Neural cell (in vitro differentiated cells): ENCODE measurements around the gene DNAJC16. TPM values are rescaled to one million over a fixed set of nuclear protein-coding genes. Genes with fewer than 3 reads are reported as not detected.

Source experiments
- H2AFZ ChIP-seq: fragments of 200-600, 300-800 bp; sonication (generic), shearing (Covaris generic); 2 replicates; pipeline ENCODE4 v1.6.0; 2014; ENCODE audit warnings: low read depth, mild to moderate bottlenecking, antibody characterized with exemption, low read length, moderate library complexity
- H3F3A ChIP-seq: fragments of 200-600 bp; shearing (Covaris generic); 2 replicates; pipeline ENCODE4 v1.6.1; 2016; ENCODE audit warnings: mild to moderate bottlenecking, moderate library complexity, mixed read lengths, antibody characterized with exemption, low read length; ENCODE audit not compliant: insufficient read depth, poor library complexity, severe bottlenecking
- H3K27ac ChIP-seq: fragments of 200-600, 300-800 bp; sonication (generic), shearing (Covaris generic); 2 replicates; pipeline ENCODE4 v1.5.1; 2014; ENCODE audit warnings: mild to moderate bottlenecking, low read length, moderate library complexity
- H3K27me3 ChIP-seq: fragments of 300-800, 200-600 bp; sonication (generic), shearing (Covaris generic); 2 replicates; pipeline ENCODE4 v1.6.0; 2014; ENCODE audit warnings: mild to moderate bottlenecking, low read depth, low read length, moderate library complexity; ENCODE audit not compliant: insufficient read depth
- H3K36me3 ChIP-seq: fragments of 300-800, 200-600 bp; sonication (generic), shearing (Covaris generic); 2 replicates; pipeline ENCODE4 v1.5.1; 2014; ENCODE audit warnings: mild to moderate bottlenecking, antibody characterized with exemption, low read length, moderate library complexity; ENCODE audit not compliant: insufficient read depth
- H3K4me2 ChIP-seq: fragments of 300-800, 200-600 bp; sonication (generic), shearing (Covaris generic); 2 replicates; pipeline ENCODE4 v1.6.0; 2014; ENCODE audit warnings: mild to moderate bottlenecking, low read length
- H3K4me3 ChIP-seq: fragments of 300-800, 200-600 bp; sonication (generic), shearing (Covaris generic); 2 replicates; pipeline ENCODE4 v1.5.1; 2014; ENCODE audit warnings: mild to moderate bottlenecking, low read length, moderate library complexity
- H3K79me2 ChIP-seq: fragments of 200-600 bp; shearing (Covaris generic); replicated peaks from 2 replicates; pipeline ENCODE4 v1.6.0; 2014; ENCODE audit warnings: mild to moderate bottlenecking, low read length, moderate library complexity; ENCODE audit not compliant: insufficient read depth
- H3K9ac ChIP-seq: fragments of 300-800, 200-600 bp; sonication (generic), shearing (Covaris generic); 2 replicates; pipeline ENCODE4 v1.6.1; 2016; ENCODE audit warnings: mild to moderate bottlenecking, low read length, mixed read lengths
- H3K9me2 ChIP-seq: fragments of 200-600 bp; shearing (Covaris generic); 2 replicates; pipeline ENCODE4 v1.6.1; 2016; ENCODE audit warnings: mild to moderate bottlenecking, low read length, mixed read lengths; ENCODE audit not compliant: insufficient read depth
- H3K9me3 ChIP-seq: fragments of 200-600, 300-800 bp; sonication (generic), shearing (Covaris generic); 2 replicates; pipeline ENCODE4 v1.6.1; 2016; ENCODE audit warnings: mild to moderate bottlenecking, mixed run types, low read length, moderate library complexity, mixed read lengths
- H4K20me1 ChIP-seq: fragments of 200-600 bp; shearing (Covaris generic); 2 replicates; pipeline ENCODE4 v1.6.1; 2016; ENCODE audit warnings: mild to moderate bottlenecking, mixed run types; ENCODE audit not compliant: insufficient read depth
- CTCF ChIP-seq: fragments of 450-650 bp; IDR thresholded peaks from 2 replicates; pipeline ENCODE4 v1.5.1; 2014; ENCODE audit warnings: antibody characterized with exemption, mild to moderate bottlenecking, moderate library complexity; ENCODE audit not compliant: poor library complexity, severe bottlenecking
- EP300 ChIP-seq: fragments of 450-650 bp; conservative IDR thresholded peaks from 2 replicates; pipeline ENCODE4 v1.6.1; 2014; ENCODE audit warnings: antibody characterized with exemption, mild to moderate bottlenecking, moderate library complexity; ENCODE audit not compliant: poor library complexity, severe bottlenecking
- EZH2 ChIP-seq: fragments of 200-600, 300-800 bp; shearing (Covaris generic), sonication (generic); IDR thresholded peaks from 2 replicates; pipeline ENCODE4 v1.6.1; 2014; ENCODE audit warnings: antibody characterized with exemption, low read length, borderline replicate concordance, mild to moderate bottlenecking; ENCODE audit not compliant: insufficient read depth, poor library complexity, severe bottlenecking
- MXI1 ChIP-seq: fragments of 450-650 bp; conservative IDR thresholded peaks from 2 replicates; pipeline ENCODE4 v1.6.1; 2014; ENCODE audit warnings: antibody characterized with exemption, mild to moderate bottlenecking; ENCODE audit not compliant: poor library complexity, severe bottlenecking
- POLR2AphosphoS5 ChIP-seq: IDR thresholded peaks from 2 replicates; pipeline ENCODE4 v1.6.1; 2012
- RAD21 ChIP-seq: fragments of 450-650 bp; conservative IDR thresholded peaks from 2 replicates; pipeline ENCODE4 v1.6.1; 2014; ENCODE audit warnings: antibody characterized with exemption, mild to moderate bottlenecking, moderate library complexity
- REST ChIP-seq: IDR thresholded peaks from 2 replicates; pipeline ENCODE4 v1.6.1; 2012; ENCODE audit warnings: borderline replicate concordance
- SMC3 ChIP-seq: fragments of 450-650 bp; conservative IDR thresholded peaks from 2 replicates; pipeline ENCODE4 v1.6.1; 2014; ENCODE audit warnings: antibody characterized with exemption, mild to moderate bottlenecking, moderate library complexity; ENCODE audit not compliant: poor library complexity
- TAF1 ChIP-seq: IDR thresholded peaks from 2 replicates; pipeline ENCODE4 v1.6.1; 2012; ENCODE audit warnings: low read depth
- polyA plus RNA-seq: library from polyadenylated mRNA; depleted of rRNA; stranded (reverse); fragments of >200 nt; gene quantifications from 2 replicates; pipeline ENCODE4 v1.2.3, GENCODE V29; 2014

The DNAJC16 gene
- polyA plus RNA-seq, 1 donor from 2014 or later, result 10.9 TPM

- no peak overlapping the region for H3K4me2 ChIP-seq
- H3F3A ChIP-seq, result no peaks in the 10 kb centered on the region
- no peak overlapping the region for H3K9ac ChIP-seq
- no peaks in the 10 kb centered on the region for H3K9me3 ChIP-seq
- H3K9me2 ChIP-seq, result no peaks in the 10 kb centered on the region
- no peaks in the 10 kb centered on the region for H3K27me3 ChIP-seq
- H2AFZ ChIP-seq, result no peak overlapping the region
- H3K79me2 ChIP-seq, result no peaks in the 10 kb centered on the region
- no peak overlapping the region for H3K4me3 ChIP-seq
- TF ChIP-seq TAF1 (no peak), MXI1 (no peak), CTCF (no peak), EP300 (no peak), REST (no peak), POLR2AphosphoS5 (no peak), RAD21 (no peak), EZH2 (no peak), SMC3 (no peak)
- H3K27ac ChIP-seq, result no peak overlapping the region
- no peaks in the 10 kb centered on the region for H4K20me1 ChIP-seq
- peaks cover 11% of the 10 kb centered on the region for H3K36me3 ChIP-seq
Observed at GRCh38 chr1:15543589-15544568, 17.2 kb downstream of the DNAJC16 start.

GRCh38 chr1:15546641-15547040 lies 20.0 kb downstream of the DNAJC16 start:
- no peaks in the 10 kb centered on the region for H3K9me2 ChIP-seq
- no peak overlapping the region for H3K27ac ChIP-seq
- H2AFZ ChIP-seq, result no peak overlapping the region
- peaks cover 16% of the 10 kb centered on the region for H3K36me3 ChIP-seq
- H3K4me3 ChIP-seq, result no peak overlapping the region
- H3K4me2 ChIP-seq, result no peak overlapping the region
- no peaks in the 10 kb centered on the region for H4K20me1 ChIP-seq
- no peaks in the 10 kb centered on the region for H3F3A ChIP-seq
- TF ChIP-seq POLR2AphosphoS5, result no peak
- TF ChIP-seq SMC3, result no peak
- TF ChIP-seq REST, result no peak
- TF ChIP-seq MXI1, result no peak
- TF ChIP-seq TAF1, result no peak
- TF ChIP-seq EZH2, result no peak
- TF ChIP-seq RAD21, result no peak
- no peak for TF ChIP-seq CTCF
- no peak for TF ChIP-seq EP300
- no peaks in the 10 kb centered on the region for H3K27me3 ChIP-seq
- no peaks in the 10 kb centered on the region for H3K9me3 ChIP-seq
- H3K79me2 ChIP-seq, result no peaks in the 10 kb centered on the region
- no peak overlapping the region for H3K9ac ChIP-seq
